Fibroblast of peridontal ligament (primary cell): Measurements from ENCODE around the gene FXYD3.
A peak's percentile ranks its signal among the peaks of the same experiment; 100 is the strongest.

Experiments
- DNase-seq: peaks from one replicate; pipeline ENCODE4 v3.0.0-alpha.2; 2010; ENCODE audit errors: extremely low read depth

Gene FXYD3

GRCh38 chr19:35106291-35106583, 9.4 kb upstream of the FXYD3 start:
- no peak for DNase-seq

DNA sequence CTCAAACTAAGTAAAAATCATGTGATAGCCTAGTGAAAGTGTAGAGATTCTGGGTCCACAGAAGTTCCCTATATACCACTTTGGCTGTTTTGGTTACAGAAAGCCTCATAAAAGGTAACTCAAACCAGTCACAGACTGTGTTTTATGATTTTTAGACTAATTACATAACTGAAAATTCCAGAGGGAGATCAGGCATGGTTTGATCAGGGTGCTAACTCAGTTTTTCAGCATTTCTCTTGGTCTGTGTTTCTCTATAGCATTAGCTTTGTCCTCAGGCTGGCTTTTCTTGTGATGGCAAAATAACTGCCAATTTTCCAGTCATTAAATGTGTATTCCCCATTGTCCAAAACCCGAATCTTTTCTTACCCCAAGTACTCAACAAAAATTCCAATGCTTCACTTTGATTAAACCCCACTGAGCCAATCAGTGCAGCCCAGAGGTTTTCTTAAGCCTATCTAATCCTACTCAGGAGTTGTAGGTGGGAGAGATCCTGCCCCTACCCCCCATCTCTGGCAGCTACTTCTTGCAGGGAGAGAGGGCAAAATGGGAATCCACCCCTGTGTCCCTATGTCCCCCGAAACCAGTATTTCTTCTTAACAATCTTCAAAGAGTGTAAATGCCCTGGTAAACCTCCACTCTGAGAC, 8.6 kb upstream of the FXYD3 start:
- DNase-seq = no peak

DNA sequence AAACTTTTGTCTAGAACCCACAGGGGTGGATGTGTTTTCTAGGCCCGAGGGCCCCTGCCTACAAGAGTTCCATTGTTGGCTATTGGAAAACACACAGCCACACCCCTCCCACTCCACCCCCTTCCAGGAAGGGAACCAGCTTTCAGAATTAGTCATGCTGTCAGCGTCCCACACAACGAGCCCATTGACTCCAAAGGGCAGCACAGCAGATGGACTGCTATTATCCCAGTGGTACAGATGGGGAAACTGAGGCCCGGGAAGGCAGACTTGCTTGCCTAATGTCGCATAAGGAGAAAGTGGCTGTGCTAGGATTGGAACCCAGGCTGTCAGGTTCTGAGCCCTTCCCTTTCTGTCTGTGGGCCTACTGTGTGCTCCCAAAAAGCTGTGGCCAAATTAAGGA, 8.1 kb upstream of the FXYD3 start:
- DNase-seq = peak; percentile 26

DNA sequence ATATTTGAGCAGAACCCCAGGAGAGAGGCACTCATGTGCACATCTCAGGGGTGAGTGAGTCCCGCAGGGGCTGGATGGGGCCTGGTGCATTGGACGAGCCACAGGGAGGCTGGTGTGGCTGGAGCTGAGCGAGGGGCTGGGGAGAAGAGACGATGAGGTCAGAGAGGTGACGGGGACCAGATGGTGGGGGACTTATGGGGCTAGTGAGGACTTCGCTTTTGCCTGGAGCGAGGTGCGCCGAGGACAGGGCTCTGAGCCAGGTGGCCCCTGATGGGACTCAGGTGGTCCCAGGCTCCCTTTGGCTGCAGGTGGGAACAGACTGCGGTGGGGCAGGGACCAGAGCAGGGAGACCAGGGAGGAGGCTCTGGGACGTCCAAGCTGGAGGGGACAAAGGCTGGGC, 6.9 kb upstream of the FXYD3 start:
- DNase-seq = no peak

- DNase-seq = no peak
Measured at GRCh38 chr19:35109395-35110112, 6.1 kb upstream of the FXYD3 start.

DNA sequence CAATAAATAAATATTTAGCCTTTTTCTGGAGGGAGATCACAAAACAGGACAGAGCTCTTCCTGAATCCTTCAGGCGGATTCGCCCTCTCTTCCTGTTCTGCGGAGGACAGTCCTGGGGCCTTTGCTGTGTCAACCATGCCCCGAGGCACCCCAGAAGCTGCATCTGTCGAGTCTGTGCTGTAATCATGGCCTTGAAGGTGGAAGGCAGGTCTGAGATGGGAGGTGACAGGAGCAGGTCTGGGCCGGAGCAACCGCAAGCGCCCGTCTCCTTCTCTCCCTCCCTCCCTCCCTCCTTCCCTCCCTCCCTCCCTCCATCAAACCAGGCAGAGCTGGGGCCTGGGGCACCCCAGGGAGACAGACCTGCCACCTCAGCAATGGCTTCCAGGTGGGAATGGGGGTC, 4.6 kb upstream of the FXYD3 start:
- no peak for DNase-seq

DNA sequence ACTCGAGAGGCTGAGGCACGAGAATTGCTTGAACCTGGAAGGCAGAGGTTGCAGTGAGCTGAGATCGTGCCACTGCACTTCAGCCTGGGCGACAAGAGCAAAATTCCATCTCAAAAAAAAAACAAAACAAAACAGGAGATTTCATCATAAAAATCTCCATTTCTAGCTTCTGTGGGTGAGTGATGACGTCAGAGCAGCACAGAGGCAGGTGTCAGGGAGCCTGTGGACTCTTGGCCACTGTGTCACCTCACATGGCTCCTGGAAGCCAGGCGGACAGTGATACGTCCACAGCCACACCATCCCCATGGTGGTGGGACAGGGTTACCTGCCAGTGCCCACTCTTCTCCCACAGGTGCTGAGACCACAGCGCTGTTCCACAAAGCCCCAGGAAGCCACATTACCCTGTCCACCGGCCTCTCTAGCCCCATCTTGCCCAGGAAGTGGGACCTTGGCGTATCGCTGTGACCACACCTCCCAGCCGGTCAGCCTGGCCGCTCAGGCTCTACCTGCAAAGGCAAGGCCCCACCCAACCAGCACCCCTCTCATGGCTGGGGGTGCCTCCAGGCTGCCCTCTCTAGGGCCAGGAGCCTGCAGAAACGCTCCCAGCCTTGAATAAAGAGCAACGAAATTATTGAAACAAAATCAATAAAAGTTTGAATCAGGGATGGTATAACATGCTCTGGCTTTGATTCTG, 2.5 kb upstream of the FXYD3 start:
- DNase-seq = no peak

GRCh38 chr19:35114353-35115176, 1.1 kb upstream of the FXYD3 start:
- DNase-seq = peak; percentile 59

GRCh38 chr19:35116072-35116801, 614 bp downstream of the FXYD3 start:
- DNase-seq = no peak

DNA sequence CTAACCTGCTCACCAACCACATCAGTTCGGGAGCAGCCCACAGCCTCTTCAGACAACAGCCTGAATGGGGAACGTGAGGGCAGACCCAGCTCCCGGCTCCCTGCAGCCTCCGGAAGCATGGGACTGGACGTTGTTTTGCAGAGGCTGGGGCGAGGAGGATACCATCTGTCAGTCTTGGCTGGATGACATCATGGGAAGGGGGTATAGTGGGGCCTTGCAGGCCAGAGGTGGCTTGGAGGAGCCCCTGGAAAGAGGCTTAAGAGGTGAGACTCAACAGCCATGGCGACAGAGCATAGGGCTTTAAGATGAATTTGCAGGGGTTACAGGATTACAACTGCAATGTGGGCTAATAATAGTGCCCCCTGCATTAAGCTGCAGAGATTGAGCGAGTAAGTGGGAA, 1.5 kb downstream of the FXYD3 start:
- DNase-seq = no peak

- no peak for DNase-seq
Measured at GRCh38 chr19:35117799-35118198, 2.2 kb downstream of the FXYD3 start.

GRCh38 chr19:35118268-35119020, 2.8 kb downstream of the FXYD3 start:
- DNase-seq = no peak

GRCh38 chr19:35119091-35119490, 3.5 kb downstream of the FXYD3 start:
- no peak for DNase-seq

- no peak for DNase-seq
Measured at GRCh38 chr19:35119578-35120155, 4.0 kb downstream of the FXYD3 start.

- peak; percentile 91 for DNase-seq
Measured at GRCh38 chr19:35120492-35120891, 4.9 kb downstream of the FXYD3 start.

DNA sequence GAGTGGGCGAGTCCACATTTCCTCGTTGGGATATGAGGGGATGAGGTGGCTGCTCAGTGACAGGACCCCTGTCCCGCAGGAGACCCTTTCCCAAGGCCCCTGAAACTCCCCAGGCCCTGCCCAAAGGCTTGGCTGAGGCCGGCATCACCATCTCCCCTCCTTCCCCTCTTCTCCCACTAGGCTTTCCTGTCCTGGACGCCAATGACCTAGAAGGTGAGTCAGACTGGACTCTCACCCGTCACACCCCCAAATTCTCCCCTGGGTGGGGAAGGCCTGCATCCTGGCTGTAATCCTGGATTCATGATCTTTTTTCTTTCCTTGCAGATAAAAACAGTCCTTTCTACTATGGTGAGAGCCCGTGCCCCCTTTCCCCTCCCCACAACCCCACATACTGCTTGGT, 5.3 kb downstream of the FXYD3 start:
- peak; percentile 18 for DNase-seq

- no peak for DNase-seq
Measured at GRCh38 chr19:35122687-35123551, 7.3 kb downstream of the FXYD3 start.

DNA sequence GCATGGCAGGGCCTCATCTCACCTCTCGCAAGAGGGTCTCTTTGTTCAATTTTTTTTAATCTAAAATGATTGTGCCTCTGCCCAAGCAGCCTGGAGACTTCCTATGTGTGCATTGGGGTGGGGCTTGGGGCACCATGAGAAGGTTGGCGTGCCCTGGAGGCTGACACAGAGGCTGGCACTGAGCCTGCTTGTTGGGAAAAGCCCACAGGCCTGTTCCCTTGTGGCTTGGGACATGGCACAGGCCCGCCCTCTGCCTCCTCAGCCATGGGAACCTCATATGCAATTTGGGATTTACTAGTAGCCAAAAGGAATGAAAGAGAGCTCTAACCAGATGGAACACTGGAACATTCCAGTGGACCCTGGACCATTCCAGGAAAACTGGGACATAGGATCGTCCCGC, 8.0 kb downstream of the FXYD3 start:
- DNase-seq = peak; percentile 61
